ENCODE results near the gene ABCC4.

The ABCC4 gene

DNA sequence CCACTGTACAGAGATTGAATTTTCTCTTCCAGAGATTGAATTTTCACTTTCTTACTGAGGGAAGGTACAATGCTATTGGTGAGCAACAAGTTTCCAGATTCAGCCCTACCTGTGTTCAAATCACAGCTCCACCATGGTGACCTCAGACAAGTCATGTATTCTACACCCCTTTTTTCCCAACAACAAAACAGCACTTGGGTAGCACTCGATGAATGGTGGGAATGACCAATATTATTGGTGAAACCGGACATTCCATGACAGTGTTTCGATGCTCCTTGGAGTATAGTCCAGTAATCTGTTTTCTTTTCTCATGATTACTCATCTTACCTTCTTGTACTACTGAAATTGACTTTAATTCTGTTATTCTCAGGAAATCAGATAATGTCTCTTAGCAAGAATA lies 322.7 kb downstream of the ABCC4 start:
- TF ChIP-seq CTCF (IDR thresholded peaks at IDR 0.05; ENCODE audit: low read depth, low read length, missing control alignments): no peak
- DNase-seq (ENCODE audit: extremely low read depth, low read depth): no peak
- no peak overlapping the region for H3K4me3 ChIP-seq (replicated peaks; ENCODE audit: low read depth, low read length)

GRCh38 chr13:94974015-94974951 lies 327.0 kb downstream of the ABCC4 start:
- DNase-seq (ENCODE audit: extremely low read depth, low read depth): no peak

DNA sequence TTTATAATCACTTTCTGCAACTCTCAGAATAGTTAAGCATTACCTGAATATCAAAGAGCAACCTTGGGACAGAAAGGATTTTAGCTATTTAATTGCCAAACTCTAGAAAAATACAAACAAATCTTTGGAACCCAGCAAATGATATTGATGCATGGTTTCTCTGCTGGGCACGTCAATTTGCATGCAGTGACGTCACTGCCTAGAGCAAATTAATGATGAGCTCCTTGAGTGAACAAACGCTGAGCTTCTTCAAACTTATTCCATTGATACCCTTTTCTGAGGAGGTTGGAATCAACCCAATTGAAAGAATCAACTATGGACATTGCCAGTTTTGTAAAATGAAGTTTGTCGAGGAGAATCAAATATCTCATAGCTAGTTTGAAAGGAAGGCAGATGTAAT lies 329.0 kb downstream of the ABCC4 start:
- H3K4me3 ChIP-seq (replicated peaks; ENCODE audit: low read depth, low read length): no peak overlapping the region
- TF ChIP-seq CTCF (IDR thresholded peaks at IDR 0.05; ENCODE audit: low read depth, low read length, missing control alignments): no peak
- DNase-seq (ENCODE audit: extremely low read depth, low read depth): no peak

More at GRCh38 chr13:94974015-94974951, 327.0 kb downstream of the ABCC4 start:
- H3K4me3 ChIP-seq (replicated peaks; ENCODE audit: low read depth, low read length): no peak overlapping the region
- no peak for TF ChIP-seq CTCF (IDR thresholded peaks at IDR 0.05; ENCODE audit: low read depth, low read length, missing control alignments)
